Astrocyte of the hippocampus (primary cell): ENCODE data around the gene HLA-F.

Experiments used
- DNase-seq: peaks from one replicate; pipeline ENCODE4 v3.0.0; 2011; ENCODE audit warnings: low read depth, low spot score

The HLA-F gene

DNA sequence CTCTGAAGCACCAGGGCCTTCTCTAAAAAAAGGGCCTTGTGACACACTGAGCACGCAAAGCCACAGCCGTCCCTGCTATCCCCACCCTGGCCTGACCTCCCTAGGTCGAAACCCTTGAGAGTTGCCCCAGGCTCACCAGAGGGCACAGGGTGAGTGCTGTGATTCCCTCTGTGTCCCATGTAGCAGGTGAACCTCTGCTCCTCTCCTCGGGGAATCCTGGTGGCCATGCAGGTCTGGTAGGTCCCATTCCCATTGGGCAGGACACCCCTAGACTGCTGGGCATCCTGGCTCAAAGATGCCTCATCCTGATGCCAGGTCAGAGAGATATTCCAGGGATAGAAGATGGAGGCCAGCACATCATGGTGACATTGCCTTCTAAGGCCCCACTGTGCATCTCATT lies 20.9 kb downstream of the HLA-F start:
- DNase-seq, result no peak

DNA sequence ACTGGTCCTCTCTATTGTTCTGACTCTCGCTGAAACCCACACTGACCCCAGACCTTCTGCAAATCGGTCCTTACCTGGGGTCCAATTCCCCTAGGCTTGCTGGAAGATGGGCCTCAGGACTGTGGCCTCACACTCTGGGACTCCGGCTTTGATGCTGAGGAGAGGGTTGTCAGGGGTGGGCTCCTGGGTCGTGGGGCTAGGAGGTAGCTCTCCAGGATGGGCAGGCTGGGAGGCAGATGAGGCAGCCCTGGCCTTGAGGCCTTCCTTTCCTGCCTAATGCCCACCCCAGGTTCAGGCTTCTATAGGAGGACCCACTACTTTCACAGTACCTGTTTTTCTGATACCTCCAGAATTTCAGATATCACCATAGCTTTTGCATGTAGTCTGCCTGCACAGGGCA lies 21.4 kb downstream of the HLA-F start:
- DNase-seq, result no peak

DNA sequence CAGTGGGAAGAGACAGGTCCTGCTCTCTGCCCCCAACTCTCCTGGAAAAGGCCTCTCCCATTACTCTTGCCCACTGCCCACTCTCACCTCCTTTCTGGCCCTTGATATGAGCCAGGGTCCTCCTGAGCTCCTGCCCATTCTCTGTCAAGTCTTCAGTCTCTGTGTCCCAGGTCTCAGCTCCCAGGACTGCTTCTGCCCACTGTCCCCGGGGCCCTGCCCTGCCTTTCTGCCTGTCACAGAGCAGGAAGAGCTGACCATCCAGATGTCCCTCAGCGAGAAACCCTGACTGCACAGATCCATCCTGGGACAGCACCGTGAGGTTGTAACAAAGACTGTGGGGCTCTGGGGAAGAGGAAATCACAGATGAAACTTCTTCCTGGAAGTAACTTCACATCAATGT lies 22.2 kb downstream of the HLA-F start:
- DNase-seq, result no peak

DNA sequence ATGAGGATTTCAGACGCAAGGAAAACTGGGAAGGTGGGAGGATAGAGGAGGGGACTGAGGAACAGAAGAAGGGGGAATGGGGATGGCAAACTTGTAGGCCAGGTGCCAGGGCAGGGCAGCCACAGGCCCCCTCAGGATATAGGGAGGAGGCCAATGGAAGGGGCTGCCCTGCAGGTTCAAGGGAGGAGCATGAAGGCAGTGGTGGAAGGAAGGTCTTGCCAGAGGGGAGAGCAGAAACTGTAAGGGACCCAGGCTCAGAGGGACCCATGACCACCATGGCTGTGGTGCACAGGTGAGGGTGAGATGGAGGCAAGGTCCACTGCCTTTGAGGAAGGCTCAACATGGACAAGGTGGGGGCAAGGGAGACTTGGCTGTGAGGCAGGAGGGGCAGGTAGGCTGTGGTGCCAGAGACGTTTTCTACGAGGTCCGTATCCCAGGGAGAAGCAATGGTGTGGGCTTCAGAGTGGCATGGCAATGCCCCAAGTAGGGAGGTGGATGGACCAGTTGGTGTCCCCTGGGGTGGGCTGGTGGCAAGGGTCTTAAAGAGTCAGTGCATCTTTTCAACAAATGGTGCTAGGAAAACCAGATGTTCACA lies 22.7 kb downstream of the HLA-F start:
- no peak for DNase-seq

DNA sequence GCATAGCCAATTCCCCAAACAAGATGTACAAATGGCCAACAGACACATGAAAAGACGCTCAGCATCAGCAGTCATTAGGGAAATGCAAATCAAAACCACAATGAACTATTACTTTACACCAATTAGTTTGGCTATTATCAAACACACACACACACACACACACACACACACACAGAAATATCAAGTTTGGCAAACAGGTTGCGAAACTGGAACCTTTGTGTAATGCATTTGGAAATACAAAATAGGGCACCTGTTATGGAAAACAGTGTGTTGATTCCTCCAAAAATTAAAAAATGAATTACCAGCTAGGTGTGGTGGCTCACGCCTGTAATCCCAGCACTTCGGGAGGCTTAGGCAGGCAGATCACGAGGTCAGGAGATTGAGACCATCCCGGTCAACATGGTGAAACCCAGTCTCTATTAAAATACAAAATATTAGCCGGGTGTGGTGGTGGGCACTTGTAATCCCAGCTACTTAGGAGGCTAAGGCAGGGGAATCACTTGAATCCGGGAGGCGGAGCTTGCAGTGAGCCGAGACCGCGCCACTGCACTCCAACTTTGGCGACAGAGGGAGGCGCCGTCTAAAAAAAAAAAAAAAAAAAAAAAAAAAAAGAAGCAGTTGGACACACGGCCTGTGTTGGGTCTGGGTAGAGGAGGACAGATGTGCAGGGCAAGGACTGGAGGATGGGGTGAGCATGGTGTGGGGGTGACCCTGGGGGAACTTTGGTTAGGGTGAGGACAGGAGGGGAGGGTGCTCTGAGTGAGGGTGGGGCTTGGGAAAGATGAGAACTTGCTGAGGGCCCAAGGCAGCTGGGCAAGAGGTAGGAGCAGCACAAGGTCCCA lies 23.8 kb downstream of the HLA-F start:
- no peak for DNase-seq

DNA sequence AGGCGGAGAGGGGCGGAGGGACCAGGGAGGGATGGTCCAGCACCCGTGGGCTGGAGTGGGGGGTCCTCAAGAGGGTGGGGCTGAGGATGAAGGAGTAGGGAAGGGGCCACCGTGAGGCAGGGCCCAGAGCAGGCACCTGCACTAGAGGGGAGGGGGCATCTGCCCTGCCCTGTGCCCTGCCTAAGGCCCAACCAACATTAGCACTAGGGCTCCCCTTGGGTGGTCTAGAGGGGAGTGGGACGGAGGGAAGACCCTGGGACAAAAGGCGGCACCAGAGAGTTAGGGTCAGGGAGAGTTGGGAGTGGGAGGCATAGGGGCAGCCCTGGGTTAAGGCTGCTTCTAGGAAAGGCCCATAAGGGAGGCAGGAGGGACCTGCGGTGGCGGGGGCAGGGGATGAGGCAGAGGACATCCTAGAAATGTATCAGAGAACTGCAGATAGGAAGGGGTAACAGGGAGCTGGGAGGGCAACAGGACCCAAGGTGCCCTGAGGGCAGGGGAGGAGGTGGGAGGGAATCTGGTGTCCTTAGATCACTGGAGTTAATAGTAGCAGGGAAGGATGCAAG lies 24.5 kb downstream of the HLA-F start:
- DNase-seq, result no peak

DNA sequence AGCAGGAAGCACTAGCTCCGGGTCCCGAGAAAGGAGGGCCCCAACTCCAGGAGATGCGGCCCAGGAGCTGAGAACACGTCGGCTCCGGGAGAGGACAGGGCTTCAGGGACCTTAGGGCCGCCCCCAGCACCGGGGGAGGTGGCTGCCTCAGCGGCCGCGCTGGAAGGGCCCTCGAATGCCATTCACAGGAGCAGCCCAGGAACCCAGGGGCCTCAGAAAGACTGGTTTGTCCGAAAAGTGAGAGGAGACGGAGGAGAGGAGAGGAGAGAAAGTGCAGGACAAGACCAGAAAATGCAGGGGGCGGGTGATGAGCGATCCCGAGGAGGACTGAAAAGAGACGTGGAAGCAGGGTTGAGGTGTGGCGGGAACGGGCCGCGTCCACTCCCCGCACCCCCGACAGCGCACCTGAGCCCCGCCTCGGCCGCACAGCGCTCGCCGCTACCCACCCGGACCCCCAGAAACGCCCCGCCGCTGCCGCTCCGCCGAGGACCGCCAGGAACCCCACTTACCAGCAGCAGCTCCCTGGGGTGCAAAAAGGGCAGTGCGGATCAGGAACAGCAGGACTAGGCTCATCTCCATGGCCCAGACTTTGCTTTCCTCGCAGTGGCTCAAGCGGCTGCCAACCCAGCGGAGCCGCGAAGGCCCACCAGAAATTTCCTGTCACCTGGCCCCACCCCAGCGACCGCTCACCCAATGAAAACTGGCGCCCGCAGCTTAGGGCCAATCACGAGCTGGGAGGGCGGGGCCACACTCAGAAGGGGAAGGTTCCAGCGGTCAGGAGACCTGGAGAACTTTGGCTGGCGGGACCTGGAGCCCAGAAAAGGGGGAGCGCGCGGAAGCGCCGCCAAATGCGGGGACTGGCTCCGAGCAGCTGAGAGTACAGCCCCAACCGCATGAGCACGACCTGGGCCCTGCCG lies 25.4 kb downstream of the HLA-F start:
- DNase-seq, result peak; percentile 86

DNA sequence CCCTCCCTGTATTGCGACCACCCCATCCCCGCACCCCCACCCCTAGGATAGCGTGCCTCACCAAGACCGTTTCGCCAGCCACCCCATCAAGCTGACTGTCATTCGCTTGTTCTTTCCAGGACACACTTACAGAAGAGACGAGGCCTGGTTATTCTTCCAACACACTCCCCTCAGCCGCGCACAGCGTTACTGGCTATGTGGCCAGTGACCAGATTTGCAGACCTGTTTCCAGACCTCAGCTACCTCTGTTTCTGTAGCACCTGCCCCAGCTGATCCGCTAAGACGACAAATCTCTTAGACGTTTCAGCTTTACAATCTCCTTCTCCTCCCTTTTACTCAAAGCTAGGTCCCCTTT lies 26.1 kb downstream of the HLA-F start:
- DNase-seq, result no peak

DNA sequence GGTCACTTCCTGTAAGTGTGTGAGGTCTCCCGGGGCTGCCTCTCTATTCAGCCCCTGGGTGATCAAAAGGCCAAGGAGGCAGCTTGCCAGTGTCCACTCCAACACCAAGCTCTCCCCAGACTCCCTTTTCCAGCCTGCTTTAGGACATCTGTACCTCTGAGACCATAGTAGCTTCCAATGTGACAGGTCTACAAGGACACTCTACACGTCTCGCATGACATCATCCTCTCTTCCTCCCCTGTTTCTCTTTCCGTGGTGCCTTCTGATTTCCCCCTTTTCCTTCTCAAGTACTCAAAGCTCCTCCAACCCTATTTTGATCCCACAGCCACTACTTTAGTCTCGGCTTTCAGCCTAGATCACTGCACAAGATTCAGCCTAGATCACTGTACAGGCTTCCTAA lies 26.4 kb downstream of the HLA-F start:
- DNase-seq, result no peak

DNA sequence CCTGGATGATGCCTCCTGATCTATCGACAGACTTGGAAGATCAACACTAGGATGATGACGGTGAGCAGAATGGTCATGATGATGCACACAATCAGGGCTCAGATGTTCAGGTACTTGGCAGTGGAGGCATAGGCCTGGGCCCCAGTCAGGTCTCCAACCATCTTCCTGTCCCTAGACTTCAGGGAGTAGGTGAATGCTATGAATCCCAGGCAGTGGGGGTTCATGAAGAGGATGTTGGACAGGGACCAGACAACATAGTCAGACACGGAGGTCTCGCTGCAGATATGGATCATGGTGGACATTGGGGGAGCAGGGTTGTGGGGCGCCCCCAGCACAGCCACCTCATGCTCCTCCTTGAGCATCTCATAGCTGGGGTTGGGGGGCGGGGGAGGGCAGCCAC lies 27.5 kb downstream of the HLA-F start:
- DNase-seq, result no peak

DNA sequence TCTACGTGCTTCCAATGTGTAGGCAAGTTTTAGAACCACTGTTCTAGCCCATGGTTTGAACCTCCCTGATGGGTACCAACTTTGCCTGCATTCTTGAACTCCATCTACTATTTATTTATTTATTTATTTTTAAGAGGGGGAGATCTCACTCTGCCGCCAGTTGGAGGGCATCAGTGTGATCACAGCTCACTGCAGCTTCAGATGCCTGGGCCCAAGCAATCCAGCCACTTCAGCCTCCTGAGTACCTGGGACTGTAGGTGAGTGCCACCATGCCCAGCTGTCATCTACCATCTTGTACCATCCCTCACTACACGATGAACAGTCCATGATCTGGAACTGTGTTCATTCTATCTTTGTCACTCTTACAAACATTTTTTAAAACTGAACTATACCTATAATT lies 28.2 kb downstream of the HLA-F start:
- no peak for DNase-seq

DNA sequence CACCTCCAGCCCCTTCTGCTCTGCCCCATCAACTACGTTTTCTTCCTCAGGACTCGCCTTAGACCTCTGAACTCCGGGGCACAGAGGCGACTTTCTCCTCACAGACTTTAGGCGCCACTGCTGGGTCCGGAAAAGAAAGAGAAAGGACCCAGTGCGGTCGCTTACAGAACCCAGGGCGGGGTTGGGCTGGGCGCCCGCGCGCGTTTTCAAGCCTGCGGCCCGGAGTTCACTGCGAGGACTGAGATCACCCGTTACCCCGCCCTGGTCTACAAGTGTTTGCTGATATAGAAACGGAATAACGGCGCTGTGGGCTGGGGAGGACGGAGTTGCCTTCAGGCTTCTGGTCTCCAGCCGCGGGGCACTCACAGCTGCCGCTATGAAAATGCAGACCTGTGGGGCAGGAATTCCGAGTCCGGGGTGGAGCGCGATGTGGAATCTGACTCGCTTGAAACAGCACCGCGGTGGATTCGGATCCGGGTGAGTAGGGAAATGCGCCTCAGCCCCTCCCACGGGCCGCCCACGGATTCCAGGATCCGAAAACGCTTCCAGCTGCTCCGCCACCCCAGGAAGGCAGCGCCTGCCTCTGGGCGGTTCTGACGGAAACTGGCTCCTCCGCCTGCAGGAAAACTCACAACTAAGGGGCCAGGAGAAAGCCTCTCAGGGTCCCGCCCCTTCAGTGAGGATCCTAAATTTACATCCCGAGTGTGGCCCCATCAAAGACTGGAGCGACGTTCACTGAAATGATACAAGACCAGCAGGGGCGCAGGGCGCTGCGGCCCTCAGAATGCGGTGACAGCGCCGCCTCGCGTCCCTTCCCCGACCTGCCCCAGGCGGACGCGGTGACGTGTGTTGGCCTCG lies 29.4 kb downstream of the HLA-F start:
- DNase-seq, result peak; percentile 91

DNA sequence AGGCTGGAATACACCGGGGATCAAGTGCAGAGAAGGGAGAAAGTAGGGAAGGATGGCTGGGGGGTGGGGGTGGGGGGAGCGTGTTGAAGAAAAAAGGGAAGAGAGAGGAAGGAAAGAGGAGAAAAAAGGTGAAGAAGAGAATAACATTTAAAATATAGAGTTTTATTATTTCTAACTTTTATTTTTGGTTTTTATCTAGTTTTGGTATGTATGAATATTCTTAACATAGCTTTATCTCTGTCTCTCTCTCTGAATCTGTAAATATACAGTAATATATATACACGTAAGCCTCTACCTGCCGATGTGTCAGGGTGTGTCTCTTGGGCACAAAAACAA lies 30.0 kb downstream of the HLA-F start:
- DNase-seq, result no peak

DNA sequence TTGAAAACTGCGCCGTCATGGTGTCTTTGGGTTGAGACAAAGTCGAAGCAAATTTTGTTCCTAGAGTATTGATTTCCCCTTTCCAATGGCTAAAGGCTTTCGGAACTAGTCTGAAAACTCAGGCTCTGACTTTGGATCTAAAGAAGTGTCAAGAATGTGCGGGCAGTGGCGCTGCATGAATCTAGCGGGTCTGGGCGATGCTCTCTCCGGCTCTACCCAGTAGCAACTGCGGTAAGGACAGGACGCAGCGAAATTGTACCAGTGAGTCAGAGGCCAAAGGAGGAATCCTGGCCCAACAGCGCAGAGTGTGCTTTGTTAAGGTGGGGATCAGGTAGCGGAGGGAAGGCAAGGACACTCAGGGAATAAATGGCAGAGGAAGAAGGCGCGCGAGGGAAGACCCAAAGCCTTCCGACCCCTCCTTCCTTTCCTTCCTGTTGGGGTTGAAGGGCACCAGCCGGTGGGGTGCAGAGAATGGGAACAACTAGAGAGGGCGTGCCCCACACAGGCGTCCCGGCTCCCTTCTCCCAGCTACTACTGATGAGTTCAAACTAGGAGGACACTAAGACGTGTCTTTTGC lies 32.1 kb downstream of the HLA-F start:
- no peak for DNase-seq

DNA sequence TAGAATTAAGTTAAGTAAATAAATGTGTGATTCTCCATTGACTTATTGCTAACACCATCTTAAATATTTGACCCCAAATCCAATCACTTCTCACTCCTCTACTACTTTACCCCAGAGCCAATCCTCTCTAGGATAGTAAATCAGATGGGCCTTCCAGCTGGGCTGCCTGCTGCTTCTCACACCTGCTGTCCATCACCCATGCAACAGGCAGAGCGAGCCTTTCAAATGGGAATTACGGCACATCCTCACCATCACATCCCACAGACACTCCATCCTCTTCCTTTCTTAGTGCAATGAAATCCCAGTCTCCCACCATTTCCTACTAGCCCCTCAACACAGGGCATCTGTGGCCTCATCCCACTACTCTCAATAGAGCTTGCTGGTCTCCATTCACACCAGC lies 34.0 kb downstream of the HLA-F start:
- no peak for DNase-seq

DNA sequence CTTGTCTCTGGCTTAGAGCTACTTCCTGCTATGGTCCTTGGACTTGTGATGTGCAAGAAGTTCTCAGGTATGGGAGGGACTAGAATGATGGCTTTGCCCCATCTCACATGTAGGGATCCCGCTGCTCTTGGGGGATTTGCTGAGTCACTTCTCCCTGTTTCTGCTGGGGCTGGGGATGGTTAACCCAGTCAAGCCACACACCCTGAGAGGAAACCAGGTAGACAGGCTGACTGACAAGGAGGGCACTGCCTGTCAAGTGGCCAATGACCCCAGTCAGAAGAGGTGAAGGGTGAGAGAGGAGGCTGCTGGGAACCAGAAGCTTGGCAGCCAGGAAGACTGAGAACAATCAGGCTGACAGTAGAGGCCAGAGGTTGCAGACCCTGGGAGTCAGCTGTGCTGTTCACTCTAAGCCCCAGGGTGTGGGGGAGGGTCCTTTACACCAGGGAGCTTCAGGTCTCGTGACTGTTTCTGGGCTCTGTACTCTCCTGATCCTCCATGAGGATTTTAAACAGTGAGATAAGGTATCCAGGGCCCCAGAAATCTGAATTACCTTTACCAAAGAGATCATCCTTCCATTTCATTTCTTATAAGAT lies 34.6 kb downstream of the HLA-F start:
- no peak for DNase-seq

DNA sequence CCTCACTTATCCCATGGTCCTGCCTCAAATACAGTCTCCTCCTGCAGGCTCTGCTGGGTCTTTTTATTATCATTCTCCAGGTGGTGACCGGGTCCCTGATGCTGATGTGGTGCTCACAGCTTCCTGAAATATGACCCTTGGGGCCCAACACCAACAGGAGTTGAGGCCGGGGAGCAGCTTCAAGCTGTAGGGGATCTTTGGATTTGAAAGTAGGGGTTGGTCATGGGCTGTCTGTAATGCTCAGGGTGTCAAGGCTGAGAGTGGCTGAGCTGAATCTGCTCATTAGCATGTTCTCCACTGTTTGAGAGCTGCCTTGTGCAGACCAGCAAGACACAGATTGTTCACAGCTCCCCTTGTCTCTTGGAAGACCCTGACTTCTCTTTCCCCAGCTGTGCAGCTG lies 35.5 kb downstream of the HLA-F start:
- no peak for DNase-seq

DNA sequence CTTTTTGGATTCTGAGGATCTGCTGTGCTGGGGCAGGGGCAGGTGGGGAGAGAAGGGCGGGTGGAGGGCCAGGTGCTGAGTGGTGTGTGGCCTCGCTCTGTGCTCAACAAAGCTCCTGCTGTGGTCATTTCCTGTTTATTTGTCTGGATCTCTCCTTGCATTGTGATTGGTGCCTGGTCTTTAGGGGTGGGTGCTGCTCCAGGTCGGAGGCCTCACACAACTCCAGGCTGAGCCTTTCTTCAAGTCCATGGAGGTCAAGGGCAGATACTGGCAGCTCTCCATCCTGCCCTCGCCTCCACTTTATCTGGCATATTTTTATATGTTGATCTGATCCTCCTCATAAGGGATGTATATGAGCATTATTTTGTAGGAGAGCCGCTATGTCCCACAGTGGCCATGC lies 36.2 kb downstream of the HLA-F start:
- no peak for DNase-seq

DNA sequence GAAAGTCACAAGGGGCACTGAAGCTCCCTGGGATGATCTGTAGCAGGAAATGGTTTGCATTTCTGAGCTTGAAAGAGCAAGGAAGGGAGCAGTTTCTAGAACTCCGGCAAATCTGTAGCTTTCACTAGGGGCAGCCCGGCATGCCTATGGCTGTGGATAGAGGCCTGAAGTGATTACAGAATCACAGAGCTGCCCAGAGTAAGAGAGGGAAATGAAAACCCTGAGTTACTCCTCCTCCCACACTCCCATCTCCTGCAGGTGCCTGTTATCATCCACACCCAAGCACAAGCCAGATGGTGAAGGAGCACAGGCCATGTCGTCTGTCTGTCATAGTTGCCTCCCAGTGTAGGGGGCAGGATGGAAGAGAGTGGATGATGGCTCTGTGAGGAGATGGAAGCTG lies 37.1 kb downstream of the HLA-F start:
- no peak for DNase-seq

DNA sequence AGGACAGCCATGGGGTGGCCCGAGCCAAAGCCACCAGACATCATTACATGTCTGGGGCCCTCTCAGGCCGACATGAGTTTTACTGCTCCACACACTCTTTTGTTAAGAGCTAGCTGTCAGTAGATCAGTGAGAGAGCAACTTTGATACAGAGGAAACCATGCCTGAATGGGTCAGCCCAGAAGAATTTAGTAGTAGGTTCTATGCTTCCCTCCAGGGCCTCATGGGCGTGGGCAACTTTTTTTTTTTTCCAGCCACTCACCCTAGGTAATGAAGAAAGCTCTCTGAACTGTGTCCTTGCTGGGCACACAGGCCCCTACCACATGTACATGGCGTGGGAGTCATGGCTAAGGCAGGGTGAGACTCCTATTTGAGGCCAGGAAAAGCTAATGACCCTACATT lies 38.8 kb downstream of the HLA-F start:
- DNase-seq, result no peak

DNA sequence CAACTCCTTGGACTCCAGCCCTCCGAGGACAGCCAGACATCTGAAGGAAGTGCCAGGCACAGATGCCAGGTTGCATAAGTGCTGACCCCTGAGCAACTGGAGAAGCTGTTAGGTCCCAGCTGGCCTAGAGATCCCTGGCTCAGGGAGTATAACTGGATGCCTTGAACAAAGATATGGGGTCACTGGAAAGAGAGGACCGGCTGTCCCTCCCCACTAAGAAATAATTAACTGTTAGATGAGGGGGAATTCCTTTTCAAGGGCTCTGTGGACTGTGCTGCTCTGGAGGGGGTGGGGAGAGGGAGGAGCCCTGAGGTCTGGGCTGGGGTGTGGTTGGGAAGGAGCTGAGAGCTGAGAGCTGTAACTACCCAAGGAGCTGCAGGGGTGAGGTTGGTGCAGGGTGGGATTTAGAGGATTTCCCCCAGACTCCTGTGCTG lies 39.6 kb downstream of the HLA-F start:
- DNase-seq, result no peak
